Brain pericyte (primary cell): ENCODE data around the gene C1orf105.
"Not testable (repeated sequence)": the region's sequence is repeated elsewhere in the genome, so short reads cannot be mapped to it uniquely, and the experiment has no call there.

Source experiments
- DNase-seq: peaks from one replicate; pipeline ENCODE4 v3.0.0-alpha.2; 2012; ENCODE audit warnings: low read depth, low spot score

C1orf105 gene

DNA sequence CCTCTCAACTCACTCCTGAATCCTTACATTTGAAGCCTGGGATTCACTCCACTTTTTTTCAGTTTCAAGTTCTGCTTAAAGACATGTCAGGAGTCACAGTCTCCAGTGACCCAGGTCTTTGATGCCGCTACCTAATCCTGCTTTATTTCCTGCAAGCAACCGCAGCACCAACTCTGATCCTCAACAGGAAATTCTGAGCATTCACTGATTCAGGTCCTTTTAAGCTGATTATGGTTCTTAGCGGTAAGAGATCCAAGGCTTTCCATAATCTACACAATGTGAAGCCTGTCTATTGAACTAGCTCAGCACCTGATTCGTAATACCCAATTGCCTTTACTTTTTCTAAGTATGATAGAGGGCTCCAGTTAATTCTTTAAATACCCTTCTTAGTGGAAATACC, 67.1 kb downstream of the C1orf105 start:
- DNase-seq: no peak

DNA sequence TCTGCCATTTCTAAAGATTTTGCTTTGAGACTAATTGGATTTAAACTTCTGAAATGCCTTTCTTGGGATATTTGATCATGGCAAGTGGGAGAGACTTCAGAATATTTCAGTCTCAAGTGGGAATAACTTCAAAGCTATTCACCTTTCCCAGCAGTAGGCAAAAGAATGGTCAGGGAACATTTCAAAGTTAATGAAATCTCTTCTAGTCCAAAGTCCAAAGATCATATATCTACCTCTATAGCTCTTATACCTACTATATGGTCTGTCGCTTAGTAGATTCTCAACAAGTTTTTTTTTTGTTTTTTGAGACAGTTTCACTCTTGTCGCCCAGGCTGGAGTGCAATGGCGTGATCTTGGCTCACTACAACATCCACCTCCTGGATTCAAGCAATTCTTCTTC, 67.9 kb downstream of the C1orf105 start:
- DNase-seq: no peak

DNA sequence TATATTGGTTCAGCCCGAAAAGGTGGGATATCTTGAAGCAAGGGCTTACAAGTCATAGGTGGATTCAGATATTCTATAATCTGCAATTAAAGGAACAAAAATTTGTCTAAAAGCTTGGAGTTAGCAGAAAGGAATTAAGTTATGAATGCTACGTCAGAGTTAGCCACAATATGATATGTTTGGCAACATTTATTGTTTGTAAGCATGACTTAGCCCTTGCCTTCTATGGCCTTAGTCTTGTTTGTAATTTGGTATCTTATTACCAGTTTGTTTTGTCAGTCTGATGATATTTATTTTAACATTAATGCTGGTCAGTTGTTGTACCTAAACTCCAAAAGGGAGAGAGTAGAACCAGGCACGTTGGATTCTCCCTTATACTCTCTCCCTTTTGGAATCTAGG, 69.4 kb downstream of the C1orf105 start:
- DNase-seq: no peak

DNA sequence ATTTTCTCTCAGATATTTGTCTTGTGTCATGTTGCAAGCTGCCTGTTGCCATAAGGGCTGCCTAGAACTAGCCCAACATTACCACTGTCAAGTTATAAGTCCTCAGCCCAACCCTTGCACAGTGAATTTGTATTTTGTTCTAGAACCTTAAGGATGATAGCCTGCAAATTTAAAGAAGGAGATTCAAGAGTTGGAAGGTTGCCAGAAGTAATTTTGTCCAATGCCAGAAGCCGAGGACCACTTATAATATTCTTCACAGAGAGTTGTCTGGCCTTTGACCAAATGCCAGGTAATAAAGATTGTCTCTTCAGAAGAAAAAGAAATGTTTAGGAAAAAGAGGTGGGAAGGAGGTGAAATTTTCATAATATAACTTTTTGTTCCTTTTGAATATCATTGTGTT, 71.9 kb downstream of the C1orf105 start:
- no peak for DNase-seq

DNA sequence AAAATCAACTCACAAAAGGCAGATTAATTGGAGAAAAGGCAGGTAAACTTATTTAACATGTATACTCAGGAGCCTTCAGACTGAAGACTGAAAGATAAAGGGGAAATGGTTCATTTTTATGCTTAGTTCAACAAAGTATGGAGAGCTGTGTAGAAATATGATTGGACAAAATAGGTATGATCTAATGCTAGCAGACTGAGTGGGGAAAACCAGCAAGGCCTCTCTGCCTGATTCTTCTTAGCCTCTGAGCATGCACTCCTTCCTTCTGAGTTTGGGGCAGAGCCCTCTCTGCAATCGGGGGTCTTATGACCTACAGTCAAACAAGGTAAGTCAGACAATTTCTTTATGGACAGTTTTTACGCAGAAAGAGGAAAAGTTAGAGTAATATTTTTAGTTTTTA, 73.7 kb downstream of the C1orf105 start:
- DNase-seq: no peak

DNA sequence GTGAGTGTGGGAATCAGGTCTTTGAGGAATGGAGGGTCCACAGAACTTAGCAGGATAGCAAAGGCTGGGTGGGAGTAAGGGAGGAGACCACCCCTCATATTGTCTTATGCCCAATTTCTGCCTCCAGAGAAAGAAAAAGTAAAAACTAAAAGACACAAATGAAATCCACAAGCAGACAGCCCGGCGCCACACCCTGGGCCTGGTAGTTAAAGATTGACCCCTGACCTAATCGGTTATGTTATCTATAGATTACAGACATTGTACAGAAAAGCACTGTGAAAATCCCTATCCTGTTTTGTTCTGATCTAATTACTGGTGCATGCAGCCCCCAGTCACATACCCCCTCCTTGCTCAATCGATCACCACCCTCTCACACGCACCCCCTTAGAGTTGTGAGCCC, 75.6 kb downstream of the C1orf105 start:
- DNase-seq: not testable (repeated sequence)

DNA sequence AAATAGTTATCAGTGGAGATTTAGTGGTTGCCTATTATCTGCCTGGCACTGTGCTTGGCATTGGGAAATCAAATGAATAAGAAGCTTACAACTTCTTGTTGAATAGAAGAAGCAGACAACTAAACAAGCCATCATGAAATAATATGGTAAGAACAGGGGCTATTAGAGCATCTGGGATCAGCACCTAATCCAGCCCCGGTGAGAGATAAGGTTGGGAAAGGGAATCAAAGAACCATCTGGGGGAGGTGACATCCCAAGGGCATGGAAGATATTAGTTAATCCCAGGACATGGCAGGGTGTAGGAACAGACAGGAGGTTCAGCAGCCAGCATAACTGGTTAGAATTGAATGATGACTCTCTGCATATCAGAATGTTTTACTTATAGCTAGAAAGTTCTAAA, 76.2 kb downstream of the C1orf105 start:
- DNase-seq: no peak

DNA sequence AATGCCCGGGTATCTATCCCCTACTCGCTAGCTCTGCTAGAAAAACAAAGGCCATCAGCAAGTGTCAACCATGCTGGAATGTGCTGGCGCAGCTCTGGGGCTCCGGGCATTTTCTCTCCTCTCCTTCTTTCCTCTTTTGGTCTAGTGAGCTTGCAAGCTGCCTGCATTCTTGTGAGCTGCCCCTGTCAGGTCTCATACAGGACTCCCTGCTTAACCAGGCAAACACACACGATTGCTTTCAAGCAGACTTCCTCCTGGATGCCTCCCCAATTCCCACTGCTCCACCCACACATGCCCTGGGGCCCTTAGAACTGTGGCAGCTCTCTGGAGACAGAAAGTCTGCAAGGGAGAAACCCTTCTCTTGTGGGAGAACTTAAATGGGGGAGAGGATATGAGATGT, 76.7 kb downstream of the C1orf105 start:
- no peak for DNase-seq

DNA sequence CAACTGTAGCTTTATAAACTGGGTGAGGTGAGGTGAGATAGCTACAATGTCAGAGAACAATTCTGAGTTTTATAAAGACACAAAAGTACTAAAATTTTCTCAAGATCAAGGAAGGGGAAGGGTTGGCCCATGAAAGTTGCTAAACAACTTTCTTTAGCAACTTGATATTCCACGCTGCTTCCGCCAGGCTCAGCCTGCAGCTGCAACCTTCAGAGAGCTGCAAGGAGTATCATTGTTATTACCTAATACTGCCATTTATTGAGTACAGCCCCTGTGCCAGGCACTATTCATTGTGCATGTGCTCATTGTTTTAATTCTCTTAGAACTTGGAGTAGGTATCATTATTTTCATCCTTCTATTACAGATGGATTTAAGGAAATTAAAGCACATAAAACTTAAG, 78.4 kb downstream of the C1orf105 start:
- DNase-seq: no peak

DNA sequence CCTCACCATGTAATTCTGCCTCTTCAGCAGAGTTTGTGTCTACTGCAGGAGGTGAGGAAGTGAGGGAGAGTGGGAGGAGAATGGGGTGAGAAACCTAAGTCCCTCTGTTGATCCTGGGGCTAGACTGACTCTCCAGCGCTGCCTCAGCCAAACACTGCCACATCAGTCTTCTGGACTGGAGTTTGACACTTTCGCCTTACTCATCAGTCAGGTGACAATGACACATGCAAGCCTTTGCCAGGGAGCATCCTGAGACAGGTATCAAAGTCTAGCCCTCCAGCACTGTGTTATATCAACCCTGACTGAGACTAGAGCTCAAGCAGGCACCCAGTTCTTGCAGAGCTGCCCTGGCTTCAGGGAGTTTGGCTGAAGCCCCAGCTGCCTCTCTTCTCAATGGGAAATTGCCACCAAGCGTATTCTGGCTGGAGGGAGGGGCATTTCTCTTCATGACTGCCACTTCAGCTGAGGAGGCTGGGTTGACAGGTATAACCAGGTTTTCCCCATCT, 79.2 kb downstream of the C1orf105 start:
- no peak for DNase-seq

DNA sequence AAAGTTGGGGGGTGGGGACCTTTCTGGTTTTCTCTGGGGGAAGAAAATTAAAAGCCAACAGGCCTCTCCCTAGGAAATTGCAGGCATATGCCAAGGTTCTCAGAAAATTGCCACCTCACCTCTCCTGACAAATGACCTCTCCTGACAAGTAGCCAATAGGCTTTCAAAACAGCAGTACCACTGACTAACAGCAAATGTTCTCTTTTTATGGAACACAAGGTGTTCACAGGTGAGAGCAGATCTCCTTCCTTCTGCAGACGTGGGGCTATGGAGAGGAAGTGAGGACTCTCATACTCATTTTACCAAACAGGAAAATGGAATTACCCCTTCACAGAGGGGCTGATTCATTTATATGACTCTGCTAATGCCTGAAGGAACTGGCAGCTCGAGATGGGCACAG, 79.7 kb downstream of the C1orf105 start:
- DNase-seq: no peak

DNA sequence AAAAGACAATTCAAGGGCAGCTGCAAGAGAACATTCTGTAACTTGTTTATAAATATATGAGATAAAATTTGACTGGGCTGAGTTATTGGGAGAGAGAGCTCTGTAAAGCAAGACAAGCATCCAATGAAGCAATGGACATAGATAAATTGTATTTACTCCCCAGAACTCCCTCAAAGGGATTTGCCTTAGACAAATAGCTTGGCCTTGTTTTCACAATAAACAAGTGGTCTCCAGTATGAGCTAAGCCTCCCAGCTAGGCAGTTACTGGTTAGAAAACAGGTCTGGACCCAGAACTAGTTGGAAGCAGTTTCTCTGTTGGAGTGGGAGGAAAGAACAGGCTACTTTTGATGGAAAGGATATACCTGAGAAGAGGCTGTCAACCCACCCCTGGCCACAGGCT, 87.3 kb downstream of the C1orf105 start:
- DNase-seq: no peak

DNA sequence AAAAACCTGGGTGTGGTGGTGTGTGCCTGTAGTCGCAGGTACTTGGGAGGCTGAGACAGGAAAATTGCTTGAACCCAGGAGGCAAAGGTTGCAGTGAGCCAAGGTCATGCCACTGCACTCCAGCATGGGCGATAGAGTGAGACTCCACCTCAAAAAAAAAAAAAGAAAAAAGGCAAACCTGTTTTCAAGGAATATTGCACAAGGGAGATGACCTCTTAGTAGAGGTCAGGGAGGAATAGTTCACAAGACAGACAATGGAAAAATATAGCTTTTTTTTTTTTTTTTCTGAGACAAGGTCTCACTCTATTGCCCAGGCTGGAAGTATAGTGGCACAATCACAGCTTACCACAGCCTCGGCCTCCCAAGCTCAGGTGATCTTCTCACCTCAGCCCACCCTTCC, 90.0 kb downstream of the C1orf105 start:
- DNase-seq: no peak

DNA sequence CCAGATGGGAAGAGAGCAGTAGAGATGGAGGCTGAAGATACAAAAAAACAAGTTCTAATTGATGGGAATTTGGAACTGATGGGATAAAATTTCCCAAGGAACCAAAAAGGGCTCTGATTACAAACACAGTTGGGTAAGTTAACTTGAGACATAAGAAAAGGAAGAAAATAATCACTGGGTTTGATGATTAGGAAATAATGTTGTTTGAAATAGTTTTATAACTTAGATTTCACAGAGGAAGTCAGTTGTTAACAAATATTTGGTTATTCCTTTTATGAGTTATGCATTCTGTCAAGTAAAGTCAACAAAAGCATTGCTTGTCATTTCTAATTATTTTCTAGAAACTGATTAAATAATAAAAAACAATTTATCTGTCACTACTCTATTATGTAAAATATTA, 92.1 kb downstream of the C1orf105 start:
- no peak for DNase-seq

DNA sequence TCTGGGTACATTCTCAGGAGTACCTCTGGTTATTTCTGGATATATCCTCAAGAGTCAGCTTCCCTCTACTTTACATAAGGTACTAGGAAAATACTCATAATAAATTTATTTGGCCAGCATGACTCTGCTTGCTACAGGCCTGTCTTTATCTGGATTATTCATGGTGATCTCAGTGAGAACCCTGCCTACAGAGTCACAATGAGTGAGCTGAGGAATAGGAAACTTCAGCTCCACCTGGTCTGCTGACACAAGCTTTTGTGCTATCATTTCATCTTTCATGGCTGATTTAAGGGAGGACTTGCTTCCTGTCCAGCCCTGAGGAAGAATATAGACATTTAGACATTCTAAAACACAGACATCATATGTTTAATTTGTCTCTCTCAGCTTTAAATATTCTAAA, 93.0 kb downstream of the C1orf105 start:
- no peak for DNase-seq

DNA sequence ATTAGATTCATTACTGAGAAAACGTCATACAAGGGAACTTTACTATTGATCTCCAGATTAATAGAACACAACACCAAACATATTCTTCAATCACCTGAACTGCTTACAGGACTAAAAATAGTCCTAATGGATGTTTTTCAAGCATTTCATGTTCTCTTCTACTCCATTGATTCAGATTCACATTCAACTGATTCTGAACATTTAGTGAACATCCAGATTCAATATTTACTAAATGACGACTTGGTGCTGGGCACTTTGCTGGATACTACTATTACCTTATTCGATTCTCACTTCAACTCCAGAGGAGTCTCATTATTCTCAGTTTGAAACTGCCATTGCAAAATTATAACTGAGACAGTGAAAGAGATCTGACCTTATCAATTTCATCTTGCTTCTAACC, 93.6 kb downstream of the C1orf105 start:
- DNase-seq: no peak

DNA sequence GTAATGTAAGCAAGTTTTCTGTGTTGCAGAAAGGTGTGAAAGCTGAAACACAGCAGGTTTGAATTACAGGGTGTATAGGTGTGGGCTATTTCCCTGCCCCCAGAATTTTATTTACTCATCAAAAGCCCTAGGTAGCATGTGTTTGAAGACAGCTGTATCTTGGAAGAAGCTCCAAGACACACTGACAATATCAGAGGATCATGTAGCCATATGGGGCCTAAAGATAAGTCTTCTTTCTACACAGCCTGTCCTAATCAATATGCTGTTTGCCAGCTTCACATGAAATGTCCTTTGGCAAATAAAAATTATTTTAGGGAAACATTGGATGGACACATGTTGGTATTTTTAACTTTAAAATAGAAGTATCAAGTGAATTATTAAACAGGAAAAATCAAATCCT, 95.0 kb downstream of the C1orf105 start:
- no peak for DNase-seq

DNA sequence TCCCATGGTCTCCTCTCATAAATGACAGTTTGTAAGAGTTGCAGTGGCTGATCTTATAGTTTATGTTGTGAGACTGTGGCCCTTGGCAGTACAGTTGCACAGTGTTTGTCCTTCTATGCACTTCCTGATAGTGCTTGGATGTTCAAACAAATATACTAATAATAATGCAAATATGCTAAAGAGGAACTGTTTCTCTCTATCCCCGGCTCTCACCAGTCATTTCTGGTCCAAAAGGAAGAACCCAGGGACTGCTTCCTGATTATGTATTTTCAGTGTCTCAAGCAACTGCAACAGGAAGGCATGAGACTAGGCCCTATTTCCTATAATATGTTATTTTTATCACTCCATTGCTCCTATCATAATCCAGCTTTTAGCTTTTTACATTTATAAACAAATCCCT, 95.4 kb downstream of the C1orf105 start:
- no peak for DNase-seq

DNA sequence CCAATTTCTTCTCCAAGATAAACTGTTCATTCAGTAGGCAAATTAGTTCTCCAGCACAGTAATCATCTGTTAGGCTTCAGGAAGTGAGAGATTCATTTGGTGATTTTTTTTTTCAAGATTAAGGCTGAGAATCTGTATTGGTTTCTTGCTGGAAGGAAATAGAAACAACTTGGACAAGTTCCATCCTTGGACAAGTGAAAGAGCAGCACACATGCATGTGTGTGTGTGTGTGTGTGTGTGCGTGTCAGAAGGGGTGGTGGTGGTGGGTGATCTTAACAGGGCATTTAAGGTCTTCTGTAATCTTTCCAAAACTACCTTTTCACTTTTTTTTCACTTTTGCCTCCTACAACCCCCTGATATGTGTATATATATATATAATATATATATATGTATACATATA, 96.6 kb downstream of the C1orf105 start:
- no peak for DNase-seq

DNA sequence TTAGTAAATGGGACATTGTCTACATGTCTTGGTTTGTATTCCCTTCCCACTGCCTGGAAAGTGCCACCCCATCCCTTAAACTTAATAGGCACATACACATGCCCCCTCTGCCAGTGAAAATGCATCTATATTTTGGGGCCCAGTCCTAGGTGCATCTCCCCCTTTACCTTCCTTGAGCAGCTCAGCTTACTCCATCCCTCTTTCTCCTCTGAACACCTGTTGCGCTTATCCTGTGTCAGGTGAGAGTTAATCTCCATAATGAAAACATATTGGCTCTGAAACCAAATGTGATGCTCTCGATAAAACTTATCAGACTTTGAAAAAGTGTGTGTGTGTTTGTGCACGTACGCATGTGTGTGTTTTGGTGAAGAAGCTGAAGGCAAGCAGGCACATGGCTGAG, 97.1 kb downstream of the C1orf105 start:
- no peak for DNase-seq
